CD4-positive, alpha-beta T cell (primary cell): Measurements from ENCODE around the gene CEP170B. TPM values are rescaled to one million over a fixed set of nuclear protein-coding genes. Genes with fewer than 3 reads are reported as not detected.

Experiments
- ATAC-seq: fragments of 200-7000 bp; cut with Tn5 transposase; one replicate; pipeline ENCODE4 v1.10.0; 2022; ENCODE audit warnings: mild to moderate bottlenecking; ENCODE audit not compliant: poor library complexity
- CTCF ChIA-PET: fragments of 350-600 bp; sonication (Branson Sonifier 250); formaldehyde crosslinking; loops from one replicate; lab custom pipeline; 2021; ENCODE audit warnings: antibody characterized with exemption, inconsistent platforms; lab: Charles Lee
- POLR2A ChIA-PET: fragments of 350-600 bp; sonication (Branson Sonifier 250); formaldehyde crosslinking; loops from one replicate; lab custom pipeline; 2021; ENCODE audit warnings: antibody characterized with exemption, inconsistent platforms; lab: Charles Lee
- DNase-seq, 14 experiments: peaks; one replicate each; pipeline ENCODE4 v3.0.0-alpha.2; 2013 to 2020; ENCODE audit warnings: mixed read lengths in 2 of 14
- H3K27ac ChIP-seq, 2 donors: one replicate each; pipeline versions ENCODE4 v1.5.1 to v1.7.0; 2013; ENCODE audit warnings: low read length in 2 of 2, low read depth in 1 of 2, mild to moderate bottlenecking in 1 of 2
- H3K27me3 ChIP-seq, 2 experiments: 1 replicate in 1 of 2; 2 replicates in 1 of 2; pipeline versions ENCODE4 v1.6.1 to v1.7.0; 2013; ENCODE audit warnings: low read length in 2 of 2, control low read depth in 1 of 2, mild to moderate bottlenecking in 1 of 2, moderate library complexity in 1 of 2; ENCODE audit not compliant: insufficient read depth in 2 of 2, control insufficient read depth in 1 of 2
- H3K36me3 ChIP-seq: one replicate; pipeline ENCODE4 v1.6.1; 2013; ENCODE audit warnings: low read length, control low read depth; ENCODE audit not compliant: insufficient read depth
- H3K4me1 ChIP-seq: one replicate; pipeline ENCODE4 v1.6.1; 2013; ENCODE audit warnings: low read length, control low read depth; ENCODE audit not compliant: insufficient read depth
- H3K4me3 ChIP-seq: one replicate; pipeline ENCODE4 v1.5.1; 2013; ENCODE audit warnings: mild to moderate bottlenecking, low read length, moderate library complexity
- H3K9me3 ChIP-seq, 2 experiments: 1 replicate in 1 of 2; 2 replicates in 1 of 2; pipeline versions ENCODE4 v1.6.1 to v1.7.0; 2013; ENCODE audit warnings: low read length in 2 of 2, mild to moderate bottlenecking in 2 of 2, control low read depth in 1 of 2, moderate library complexity in 1 of 2; ENCODE audit not compliant: control insufficient read depth in 1 of 2, insufficient read depth in 1 of 2
- H3K27ac Mint-ChIP-seq: one replicate; pipeline ENCODE4 v1.8.0; 2020; ENCODE audit warnings: mixed read lengths
- H3K27me3 Mint-ChIP-seq: one replicate; pipeline ENCODE4 v1.8.0; 2021; ENCODE audit warnings: mixed read lengths
- H3K36me3 Mint-ChIP-seq: one replicate; pipeline ENCODE4 v1.8.0; 2021; ENCODE audit warnings: low read depth, mixed read lengths
- H3K4me1 Mint-ChIP-seq: one replicate; pipeline ENCODE4 v1.8.0; 2021; ENCODE audit warnings: low read depth, mixed read lengths
- H3K4me3 Mint-ChIP-seq: one replicate; pipeline ENCODE4 v1.8.0; 2020; ENCODE audit warnings: mild to moderate bottlenecking, mixed read lengths
- H3K9me3 Mint-ChIP-seq: one replicate; pipeline ENCODE4 v1.8.0; 2020; ENCODE audit warnings: mixed read lengths
- CTCF ChIP-seq: fragments of 200-600 bp; IDR thresholded peaks from one replicate; pipeline ENCODE4 v1.8.0; 2022; ENCODE audit warnings: antibody characterized with exemption, mild to moderate bottlenecking
- intact Hi-C, 2 experiments: fragments of 100-400 bp; cut with DNase I in 1 of 2; cut with micrococcal nuclease in 1 of 2; formaldehyde crosslinking; loops; one replicate each; pipeline versions ENCODE4 v1.15.1 to v1.9.0; 2023 to 2025; cut with DNase I, micrococcal nuclease
- total RNA-seq, 174 experiments: library from RNA in 2 of 174; stranded (reverse) in 2 of 174; gene quantifications; one replicate each; pipeline ENCODE4 v1.2.3 and lab custom pipeline; 2021 to 2026

CEP170B gene
- total RNA-seq, 2 experiments from 2014 or later: 4.4 to 4.7 TPM

DNA sequence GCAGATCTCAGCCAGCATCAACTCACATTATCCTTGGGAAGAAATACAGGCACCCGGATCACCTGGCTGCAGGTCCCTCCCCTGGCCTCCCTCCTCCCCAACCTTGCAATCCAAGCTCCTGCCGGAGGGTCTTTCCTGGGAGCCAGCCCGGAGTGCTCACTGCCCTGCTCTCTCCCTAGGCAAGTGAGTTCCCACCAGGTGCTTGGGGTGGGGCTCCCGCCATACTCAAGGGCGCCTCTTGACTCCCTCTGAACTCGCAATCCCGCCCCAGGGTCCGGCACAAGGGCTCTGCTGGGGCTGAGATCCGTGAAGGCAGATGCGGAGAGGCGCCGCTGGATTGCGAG, 1.2 kb upstream of the CEP170B start:
- Histone ChIP-seq H3K4me1 (peaks cover 22% of the 10 kb centered on the region), H3K4me3 (no peak overlapping the region), H3K9me3 (peaks cover 0 to 25% of the 10 kb centered on the region in 2 experiments), H3K27ac (no peak overlapping the region), H3K36me3 (no peaks in the 10 kb centered on the region), H3K27me3 (peaks cover 12 to 17% of the 10 kb centered on the region in 2 experiments)
- no peak for ATAC-seq
- TF ChIP-seq CTCF: no peak
- POLR2A ChIA-PET: interaction anchor here (0.7 to 1.7 kb wide), 4 partner anchors 63 to 608 kb away, joined by 3 to 7 read pairs (median 4); partner anchors contain the start of gene ZBTB42
- H3K27me3 Mint-ChIP-seq: peaks cover 12% of the 10 kb centered on the region
- peak overlapping the region; percentile 66 for H3K4me3 Mint-ChIP-seq
- peaks cover 6% of the 10 kb centered on the region for H3K4me1 Mint-ChIP-seq
- CTCF ChIA-PET: no interaction called here
- no peaks in the 10 kb centered on the region for H3K9me3 Mint-ChIP-seq
- no peaks in the 10 kb centered on the region for H3K36me3 Mint-ChIP-seq
- intact Hi-C loops: loop anchor here in 1 of 2 experiments (2.0 kb wide), 1 partner anchor 67 kb away; no protein-coding TSS in a partner anchor
- H3K27ac Mint-ChIP-seq: peak overlapping the region; percentile 51
- peak in 1 of 14 experiments; percentile 11 for DNase-seq

DNA sequence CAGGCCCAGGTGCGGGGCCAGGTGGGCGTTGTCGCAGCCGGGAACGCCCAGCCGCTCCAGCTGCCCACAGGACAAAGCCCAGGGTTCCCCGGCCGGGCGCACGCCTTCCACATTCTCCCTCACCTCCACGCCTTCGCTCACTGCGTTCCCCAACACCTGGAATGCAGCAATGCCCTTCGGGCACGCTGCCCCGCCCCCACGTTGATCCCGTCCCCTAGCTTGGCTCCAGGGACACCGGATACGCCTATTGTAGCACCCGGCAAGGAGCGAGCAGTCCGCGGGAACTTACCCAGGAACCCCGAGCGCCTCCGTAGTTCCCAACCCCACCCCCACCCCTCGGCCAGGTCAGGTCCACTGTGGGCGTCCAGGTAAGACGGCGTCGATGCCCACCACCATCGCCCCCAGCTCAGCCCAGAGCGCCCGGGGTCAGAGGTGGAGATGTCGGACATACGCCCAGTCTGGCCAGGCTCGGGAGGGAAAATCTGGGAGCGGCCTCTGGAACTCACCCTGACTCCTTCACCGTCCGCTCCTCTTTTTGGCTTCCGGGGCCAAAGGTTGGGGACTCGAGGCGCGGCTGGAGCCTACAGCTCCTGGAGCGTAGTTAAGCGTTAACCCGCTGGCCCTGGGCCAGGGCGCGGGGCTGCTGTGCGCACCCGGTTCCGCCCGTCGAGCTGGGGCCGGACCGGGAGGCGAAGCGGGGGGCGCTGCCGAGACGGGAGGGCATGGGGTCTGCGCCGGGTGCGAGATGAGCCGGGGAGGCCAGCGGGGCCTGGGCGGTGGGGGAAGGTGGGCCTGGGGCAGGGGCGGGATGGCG, 594 bp upstream of the CEP170B start:
- Mint-ChIP-seq H3K36me3 (no peaks in the 10 kb centered on the region), H3K4me1 (peaks cover 6% of the 10 kb centered on the region), H3K4me3 (peak overlapping the region; percentile 54), H3K9me3 (no peaks in the 10 kb centered on the region), H3K27ac (peak overlapping the region; percentile 51), H3K27me3 (peaks cover 12% of the 10 kb centered on the region)
- peak overlapping the region; percentile 55 for H3K4me3 ChIP-seq
- ATAC-seq: peak; percentile 13
- peaks cover 12 to 17% of the 10 kb centered on the region in 2 experiments for H3K27me3 ChIP-seq
- peak in 5 of 14 experiments; percentile 13 to 47 (median 28) for DNase-seq
- ChIA-PET CTCF (interaction anchor here (0.7 kb wide), 1 partner anchor 66 kb away, joined by 3 read pairs; no protein-coding TSS in a partner anchor), POLR2A (interaction anchor here (0.7 to 1.7 kb wide), 5 partner anchors 64 to 608 kb away, joined by 3 to 7 read pairs (median 4); partner anchors contain the start of genes SIVA1 and ZBTB42)
- TF ChIP-seq CTCF: no peak
- H3K4me1 ChIP-seq: peaks cover 22% of the 10 kb centered on the region
- peaks cover 0 to 19% of the 10 kb centered on the region in 2 experiments for H3K9me3 ChIP-seq
- no peaks in the 10 kb centered on the region for H3K36me3 ChIP-seq
- no peak overlapping the region for H3K27ac ChIP-seq
- intact Hi-C loops: loop anchor here in 1 of 2 experiments (2.0 kb wide), 1 partner anchor 68 kb away; no protein-coding TSS in a partner anchor

DNA sequence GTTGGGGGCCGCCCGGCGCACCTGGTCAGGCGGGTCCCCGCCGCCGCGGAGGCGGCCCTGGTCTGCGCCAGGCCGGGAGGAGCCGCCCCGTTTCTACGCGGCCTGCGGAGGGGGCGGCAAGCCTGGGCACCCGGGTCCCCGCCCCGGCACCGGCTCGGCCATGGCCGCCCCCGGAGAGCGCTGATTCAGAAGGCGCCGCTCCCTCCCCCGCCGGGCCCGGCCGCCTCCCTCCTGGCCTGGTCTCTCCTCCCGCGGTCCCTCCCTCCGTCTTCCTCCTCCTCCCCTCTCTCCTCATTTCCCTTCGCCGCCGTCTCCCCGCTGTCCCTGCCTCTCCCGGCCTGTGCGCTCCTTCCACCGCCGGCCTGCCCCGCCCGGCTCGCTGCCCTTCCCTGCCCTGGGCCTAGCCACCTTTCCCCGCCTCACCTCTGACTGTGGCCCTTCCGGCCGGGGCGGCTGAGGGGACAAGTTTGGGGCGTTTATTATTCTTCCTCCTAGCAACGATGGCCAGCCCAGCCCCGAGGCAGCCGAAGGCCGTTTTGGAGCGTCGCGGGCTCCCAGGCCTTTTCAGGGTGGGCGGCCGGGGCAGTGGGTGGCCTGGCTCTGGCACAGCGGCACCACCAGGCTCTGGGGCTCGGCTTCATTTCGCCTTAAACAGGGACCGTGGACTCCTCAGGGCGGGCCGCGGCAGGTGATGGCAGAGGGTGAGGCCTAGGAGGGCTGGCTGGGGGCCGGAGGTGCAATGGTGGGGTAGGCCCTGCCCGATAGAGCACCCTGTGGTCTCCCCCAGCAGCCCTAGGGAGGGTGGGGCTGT, 768 bp downstream of the CEP170B start:
- peaks cover 12 to 17% of the 10 kb centered on the region in 2 experiments for H3K27me3 ChIP-seq
- no peaks in the 10 kb centered on the region for H3K36me3 Mint-ChIP-seq
- intact Hi-C loops: loop anchor here in 1 of 2 experiments (2.0 kb wide), 2 partner anchors 39 to 69 kb away; no protein-coding TSS in a partner anchor
- H3K4me3 Mint-ChIP-seq: peak overlapping the region; percentile 81
- H3K4me1 Mint-ChIP-seq: peaks cover 6% of the 10 kb centered on the region
- H3K4me1 ChIP-seq: peaks cover 22% of the 10 kb centered on the region
- CTCF ChIA-PET: no interaction called here
- POLR2A ChIA-PET: no interaction called here
- ATAC-seq (peak; percentile 43), DNase-seq (peak in 5 of 14 experiments; percentile 18 to 52 (median 45))
- TF ChIP-seq CTCF: no peak
- no peak overlapping the region for H3K27ac ChIP-seq
- no peaks in the 10 kb centered on the region for H3K36me3 ChIP-seq
- H3K27ac Mint-ChIP-seq: no peak overlapping the region
- peaks cover 0 to 9% of the 10 kb centered on the region in 2 experiments for H3K9me3 ChIP-seq
- no peaks in the 10 kb centered on the region for H3K9me3 Mint-ChIP-seq
- H3K27me3 Mint-ChIP-seq: peaks cover 12% of the 10 kb centered on the region
- H3K4me3 ChIP-seq: peak overlapping the region; percentile 34
